Endothelial cell of hepatic sinusoid (primary cell): ENCODE measurements around the gene MSMB.

Experiments
- in situ Hi-C: cut with HindIII; loops from 2 replicates; pipeline ENCODE4 v1.10.0; 2017; ENCODE audit warnings: low sequenced_read_pairs

Gene MSMB

DNA sequence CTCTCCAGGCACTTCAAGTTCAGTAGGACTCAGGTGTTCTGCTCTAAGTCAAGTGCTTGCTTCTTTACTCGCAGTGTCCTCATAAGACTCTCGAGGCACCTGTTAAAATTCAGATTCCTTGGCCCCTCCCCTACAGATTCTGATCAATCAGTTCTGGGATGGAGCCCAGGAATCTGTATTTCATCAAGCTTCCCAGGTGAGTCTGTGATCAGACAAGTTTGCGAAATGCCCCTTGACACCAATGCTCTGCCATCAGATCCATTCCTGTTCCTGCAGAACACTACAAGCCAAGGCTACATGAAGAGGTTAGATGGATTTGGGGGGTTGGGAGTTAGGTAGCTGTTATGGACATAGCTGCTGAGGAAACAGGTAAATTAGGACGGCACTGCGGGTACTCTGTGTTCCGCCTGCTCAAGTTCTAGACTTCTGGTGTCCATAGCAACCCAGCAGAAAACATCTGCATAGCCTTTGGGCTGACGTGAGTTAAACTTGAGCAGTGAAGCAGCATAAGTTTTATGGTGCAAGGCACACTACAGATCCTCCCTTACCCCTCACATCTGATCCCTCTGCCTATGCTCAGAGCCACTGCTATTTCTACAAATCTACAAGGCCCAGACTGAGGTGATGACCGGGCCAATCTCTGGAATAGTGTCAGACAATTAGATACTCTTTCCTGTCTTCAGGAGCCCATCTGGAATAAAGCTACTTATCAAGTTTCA is 8.8 kb downstream of the MSMB start:
- in situ Hi-C loops = loop anchor here (10.0 kb wide), 1 partner anchor 58 kb away; no protein-coding TSS in a partner anchor

DNA sequence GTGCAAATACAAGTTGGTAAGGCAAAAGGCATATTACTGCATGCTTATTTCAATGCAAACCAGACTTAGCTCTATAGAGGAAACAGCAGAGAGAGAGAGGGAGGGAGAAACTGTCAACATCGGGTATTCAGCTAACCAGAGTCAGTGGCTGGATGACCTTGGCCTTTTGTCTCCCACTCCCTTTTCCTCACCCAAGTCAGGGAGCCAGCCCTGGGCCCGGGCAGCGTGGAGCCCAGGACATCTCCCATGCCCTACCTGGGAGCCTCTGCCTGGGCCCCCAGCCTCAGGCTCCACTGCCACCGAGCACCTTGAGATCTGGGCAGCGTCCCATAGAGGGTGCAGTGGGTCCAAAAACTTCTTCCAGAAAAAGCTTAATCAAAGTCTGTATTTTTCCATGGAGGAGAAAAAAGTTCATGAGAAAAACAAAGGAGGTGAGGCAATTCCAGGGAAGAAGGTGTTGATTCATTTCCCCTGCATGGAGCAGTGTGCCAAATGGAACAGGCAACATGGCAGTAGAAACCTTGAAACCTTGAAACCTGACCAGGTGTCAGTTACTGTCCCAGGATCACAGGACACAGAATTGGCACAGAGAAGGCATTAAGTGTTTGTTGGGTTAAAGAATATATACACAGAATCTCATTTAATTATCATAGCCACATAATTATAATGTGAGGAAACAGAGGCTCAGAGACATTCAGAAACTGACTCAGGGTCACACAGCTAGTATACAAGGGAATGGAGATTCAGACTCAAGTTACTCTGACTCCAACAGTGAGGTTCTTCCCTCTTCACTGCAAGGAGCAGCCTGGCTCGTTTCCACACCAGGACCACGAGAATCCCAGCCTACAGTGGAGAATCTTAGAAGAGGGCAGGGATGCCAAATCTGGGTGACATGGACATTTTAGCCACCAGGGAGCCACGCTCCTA is 9.9 kb downstream of the MSMB start:
- in situ Hi-C loops = loop anchor here (10.0 kb wide), 1 partner anchor 59 kb away; no protein-coding TSS in a partner anchor

DNA sequence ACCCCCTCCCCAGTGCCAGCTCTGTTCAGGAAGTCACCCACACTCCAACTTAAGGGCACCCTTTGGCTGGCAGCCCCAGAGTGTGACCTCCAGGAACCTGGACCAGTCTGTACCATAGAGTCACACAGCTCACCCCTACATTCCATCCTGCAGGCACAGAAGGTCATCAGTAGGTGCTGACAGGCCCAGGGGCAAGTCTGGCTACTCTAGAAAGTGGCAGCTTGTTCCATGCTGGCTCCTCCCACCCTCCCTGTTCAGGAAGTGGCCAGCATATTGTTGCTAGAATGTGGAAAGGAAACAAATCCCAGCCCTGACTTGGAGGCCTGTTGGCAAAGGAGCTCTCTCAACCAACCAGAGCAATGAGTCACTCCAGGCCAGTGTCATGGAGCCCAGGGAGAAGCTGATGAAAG is 12.5 kb downstream of the MSMB start:
- in situ Hi-C loops = loop anchor here (10.0 kb wide), 1 partner anchor 61 kb away; no protein-coding TSS in a partner anchor

DNA sequence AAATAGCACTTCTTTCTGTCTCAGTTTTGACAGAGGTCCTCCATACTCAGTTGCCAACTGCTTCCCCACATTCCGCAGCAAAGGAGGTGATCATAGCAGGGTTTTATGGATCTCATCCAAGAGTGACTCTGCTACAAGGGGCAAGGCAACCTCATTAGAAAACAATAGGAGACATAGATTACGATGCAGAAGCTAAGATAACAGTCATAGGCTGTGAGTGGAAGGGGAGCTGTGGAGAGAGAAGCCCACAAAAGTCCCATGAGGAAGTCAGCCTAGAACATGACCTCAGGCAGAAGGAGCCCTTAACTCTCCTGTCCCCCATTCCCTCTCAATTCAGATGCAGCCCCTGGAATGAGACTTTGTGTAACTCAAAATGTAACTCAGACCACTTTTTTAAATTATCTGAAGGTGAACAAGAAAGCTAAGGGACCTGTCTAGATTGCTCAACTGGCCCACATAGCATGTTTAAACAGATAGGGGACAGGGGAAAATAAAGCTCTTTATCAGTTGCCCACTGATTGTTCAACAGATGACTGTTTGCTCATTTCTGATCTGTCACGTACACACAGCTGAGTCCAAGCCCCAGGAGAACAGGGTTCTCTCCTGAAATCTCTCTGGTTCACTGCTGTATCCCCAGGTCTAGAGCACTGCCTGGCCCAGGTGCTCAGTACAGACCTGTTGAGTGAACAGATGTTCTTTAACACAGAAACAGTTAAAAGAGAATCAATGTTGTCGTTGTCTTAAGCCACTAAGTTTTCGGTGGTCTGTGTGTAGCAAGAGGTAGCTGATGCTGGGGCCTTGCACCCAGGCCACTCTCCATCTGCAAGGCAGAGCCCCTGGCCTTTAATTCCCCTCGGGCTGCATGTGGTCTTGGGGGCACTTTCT is 14.2 kb downstream of the MSMB start:
- in situ Hi-C loops = loop anchor here (10.0 kb wide), 1 partner anchor 63 kb away; no protein-coding TSS in a partner anchor

DNA sequence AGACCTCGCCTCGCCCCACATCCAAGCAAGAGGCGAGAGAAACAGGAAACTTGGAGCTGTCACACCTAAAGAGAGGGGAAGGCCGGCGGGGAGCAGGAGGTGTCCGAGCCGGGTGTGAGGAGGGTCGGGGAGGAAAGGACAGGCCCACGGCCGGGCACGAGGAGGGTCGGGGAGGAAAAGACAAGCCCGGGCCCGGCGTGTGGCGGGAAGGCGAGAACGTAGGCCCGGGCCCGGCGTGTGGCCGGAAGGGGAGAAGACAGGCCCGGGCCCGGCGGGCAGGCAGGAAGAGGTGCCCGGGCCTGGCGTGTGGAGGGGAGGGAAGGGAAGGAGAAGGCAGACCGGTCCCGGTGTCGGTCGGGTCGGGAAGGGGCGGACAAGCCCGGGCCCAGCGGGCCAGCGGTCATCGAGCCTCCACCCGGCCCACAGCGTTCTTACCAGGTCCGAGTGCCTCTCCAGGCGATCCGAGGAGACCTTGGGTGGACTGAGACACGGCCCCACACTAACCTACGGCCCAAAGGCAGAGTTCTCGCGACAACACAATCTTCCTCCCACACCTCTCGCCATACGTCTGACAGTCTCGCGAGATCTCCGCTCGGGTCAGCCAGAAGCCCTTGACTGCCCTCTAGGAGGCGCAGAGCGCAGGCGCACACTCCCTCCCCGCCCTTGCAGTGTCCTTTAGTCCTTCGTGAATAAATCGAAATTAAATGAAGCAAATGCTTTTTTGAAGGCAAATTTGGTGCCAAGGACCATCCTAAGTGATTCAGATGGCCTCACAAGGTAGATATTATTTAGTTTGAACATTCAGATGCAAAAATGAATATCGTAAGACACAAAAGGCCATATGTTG is 15.8 kb downstream of the MSMB start, which contains the start of gene NCOA4:
NCOA4 (minus strand) TSS at position 533 of the 847 bp plus-strand sequence. CDS start 13,943 bp downstream, outside the sequence.
- in situ Hi-C loops = loop anchor here (10.0 kb wide), 1 partner anchor 64 kb away; no protein-coding TSS in a partner anchor

DNA sequence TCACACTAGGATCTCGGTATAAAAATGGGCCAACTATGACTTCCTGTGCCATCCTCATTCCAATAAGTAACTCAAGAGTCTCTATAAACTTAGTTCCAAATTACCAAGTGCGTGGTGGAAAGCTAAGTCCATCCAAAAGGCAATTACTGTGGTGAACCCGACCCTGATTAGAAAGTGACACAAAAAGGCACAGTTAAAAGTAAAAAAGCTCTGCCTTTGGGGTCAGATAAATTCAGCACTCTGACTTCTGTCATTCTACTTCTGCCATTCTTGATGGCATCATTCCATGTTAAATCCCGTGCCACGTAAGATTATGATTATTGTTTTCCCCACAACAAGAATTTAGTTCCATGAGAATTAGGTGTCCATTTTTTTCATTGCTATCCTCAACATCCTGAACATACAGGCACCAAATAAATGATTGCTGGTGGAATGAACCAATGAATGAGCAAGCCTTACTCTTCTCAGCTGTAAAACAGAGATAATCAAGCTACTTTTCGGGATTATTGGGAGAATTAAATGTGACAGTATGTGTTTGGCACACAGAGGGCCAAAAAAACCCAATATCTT is 16.5 kb downstream of the MSMB start:
- in situ Hi-C loops = loop anchor here (10.0 kb wide), 1 partner anchor 65 kb away; no protein-coding TSS in a partner anchor

DNA sequence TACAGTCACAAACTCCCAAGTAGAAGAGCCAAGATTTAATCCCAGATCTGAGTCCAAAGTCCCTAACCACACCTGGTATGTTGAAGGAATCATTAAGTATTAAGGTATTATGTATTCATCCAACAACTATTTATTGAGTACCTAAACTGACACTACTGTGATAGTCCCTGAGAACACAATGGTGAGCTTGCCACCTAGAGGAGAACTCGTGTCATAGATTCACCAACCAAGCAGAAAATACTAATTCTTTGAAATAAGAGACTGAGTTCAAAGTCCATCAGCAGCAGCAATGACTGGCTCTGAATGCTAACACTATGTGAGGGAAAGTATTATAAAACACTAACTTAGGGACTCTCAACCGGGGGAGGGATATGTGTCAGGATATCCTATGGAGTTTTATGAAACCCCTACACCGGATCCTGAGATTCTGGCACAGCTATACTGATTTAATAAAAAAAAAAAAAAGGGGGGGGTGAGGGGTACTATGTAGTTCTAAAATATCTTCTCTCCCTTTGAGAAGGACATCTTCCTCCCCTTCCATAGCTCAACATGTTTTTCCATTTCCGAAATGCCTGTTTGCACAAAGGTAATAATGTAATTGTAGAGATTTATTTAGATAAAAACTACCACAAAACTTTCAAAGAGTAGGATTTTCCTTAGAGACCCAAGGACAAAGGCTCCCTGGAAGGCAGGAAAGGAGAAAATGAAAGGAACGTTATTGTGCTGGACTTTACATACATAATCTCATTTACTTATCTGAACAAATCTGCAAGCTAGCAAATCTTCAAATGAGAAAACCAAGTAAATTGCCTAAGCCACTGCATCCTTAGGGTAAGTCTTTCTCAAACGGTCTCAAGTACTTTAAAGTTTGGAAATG is 17.2 kb downstream of the MSMB start:
- in situ Hi-C loops = no loop called here

DNA sequence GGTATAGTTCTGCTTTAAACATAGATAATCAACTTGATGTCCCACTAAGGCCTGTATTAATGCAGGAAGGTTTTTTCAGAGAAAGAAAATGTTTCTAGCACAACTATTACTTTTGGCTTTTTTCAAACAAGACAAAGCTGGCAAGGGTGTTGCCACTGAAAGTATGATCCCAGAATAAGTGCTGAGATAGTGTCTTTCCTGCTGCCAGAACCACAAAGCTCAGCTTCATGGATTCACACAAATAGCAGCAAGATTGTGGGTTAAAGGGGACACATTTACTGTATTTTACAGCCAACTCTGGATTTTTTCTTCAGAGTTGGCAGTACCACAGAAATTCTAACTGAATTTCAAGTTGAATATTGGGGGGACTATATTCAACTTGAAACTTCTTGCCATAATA is 20.0 kb downstream of the MSMB start:
- in situ Hi-C loops = no loop called here

DNA sequence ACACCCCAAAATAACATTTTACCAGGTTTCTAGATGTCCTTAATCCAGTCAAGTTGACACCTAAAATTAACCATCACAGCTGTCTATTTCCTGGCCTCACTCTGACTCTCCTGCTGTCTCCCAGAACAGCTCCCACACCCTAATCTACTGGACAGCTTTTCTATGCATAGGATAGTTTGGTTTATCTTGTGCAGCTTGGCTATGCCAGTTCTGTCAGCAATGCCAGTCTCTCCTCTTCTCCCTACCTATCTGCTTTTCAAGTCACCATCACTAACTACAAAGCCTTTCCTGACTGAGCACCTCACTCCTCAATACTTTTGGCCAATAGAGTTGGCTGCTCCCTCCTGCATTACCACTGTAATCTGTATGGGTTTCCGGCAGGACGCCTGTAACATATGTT is 20.7 kb downstream of the MSMB start:
- in situ Hi-C loops = no loop called here

DNA sequence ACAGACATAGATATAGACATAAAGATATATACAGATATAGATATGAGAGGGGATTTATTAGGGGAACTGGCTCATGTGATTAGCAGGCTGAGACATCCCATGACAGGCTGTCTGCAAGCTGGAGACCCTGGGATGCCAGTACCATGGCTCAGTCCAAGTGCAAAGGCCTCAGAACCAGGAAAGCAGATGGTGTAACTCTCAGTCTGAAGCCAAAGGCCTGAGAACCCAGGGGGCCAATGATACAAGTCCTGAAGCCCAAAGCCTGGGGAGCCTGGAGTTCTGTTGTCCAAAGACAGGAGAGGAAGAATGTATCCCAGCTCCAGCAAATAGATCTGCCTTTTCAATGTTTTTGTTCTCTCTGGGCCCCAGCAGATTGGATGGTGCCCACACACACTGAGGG is 21.1 kb downstream of the MSMB start:
- in situ Hi-C loops = no loop called here

DNA sequence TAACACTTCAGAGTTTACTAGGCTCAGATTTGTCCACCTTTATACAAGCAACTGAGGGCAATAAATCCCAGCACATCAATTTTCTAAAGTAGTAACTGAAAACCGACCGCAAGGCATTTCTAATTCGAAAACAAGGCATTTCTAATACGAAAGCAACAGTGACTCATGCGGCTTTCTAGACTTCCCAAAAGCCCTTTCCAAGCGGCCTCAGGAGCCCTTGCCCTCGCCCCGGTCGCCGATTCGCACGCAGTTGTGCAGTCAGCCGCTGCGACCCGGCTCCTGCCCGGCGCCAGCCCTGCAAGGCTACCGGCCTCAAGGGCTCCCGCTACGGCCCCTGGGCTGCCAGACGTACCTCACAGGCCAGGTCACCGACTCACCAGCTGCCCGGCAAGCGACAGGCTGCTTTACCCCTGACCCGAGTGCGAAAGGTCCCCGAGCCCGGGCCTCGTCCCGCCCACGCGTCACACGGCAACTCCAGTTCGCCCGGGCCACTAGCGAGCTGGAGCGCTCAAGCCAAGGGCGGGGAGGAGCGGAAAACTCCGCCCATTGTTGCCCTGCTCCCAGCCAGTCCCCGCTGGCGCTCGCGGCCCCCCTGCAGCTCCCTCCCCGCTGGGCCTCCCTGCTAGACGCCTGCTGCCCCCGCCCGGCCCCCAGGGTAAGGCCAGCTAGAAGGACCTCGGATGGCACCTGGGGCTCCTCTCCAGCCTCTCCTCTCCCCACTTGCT is 22.9 kb downstream of the MSMB start:
- in situ Hi-C loops = no loop called here

DNA sequence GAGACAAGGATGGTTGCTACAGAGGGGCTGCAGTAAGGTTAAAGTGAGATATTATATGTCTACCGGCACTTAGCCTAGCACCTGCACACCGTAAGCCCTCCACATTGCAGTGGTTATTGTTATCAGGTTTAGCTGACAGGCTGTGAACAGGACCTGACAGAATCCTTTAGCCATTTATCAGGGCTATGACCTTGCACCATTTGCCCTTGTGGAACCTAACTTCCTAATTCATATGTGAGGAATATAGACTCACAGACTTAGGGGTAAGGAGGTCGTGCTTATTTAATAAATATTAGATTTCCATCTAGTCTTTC is 25.8 kb downstream of the MSMB start:
- in situ Hi-C loops = no loop called here

DNA sequence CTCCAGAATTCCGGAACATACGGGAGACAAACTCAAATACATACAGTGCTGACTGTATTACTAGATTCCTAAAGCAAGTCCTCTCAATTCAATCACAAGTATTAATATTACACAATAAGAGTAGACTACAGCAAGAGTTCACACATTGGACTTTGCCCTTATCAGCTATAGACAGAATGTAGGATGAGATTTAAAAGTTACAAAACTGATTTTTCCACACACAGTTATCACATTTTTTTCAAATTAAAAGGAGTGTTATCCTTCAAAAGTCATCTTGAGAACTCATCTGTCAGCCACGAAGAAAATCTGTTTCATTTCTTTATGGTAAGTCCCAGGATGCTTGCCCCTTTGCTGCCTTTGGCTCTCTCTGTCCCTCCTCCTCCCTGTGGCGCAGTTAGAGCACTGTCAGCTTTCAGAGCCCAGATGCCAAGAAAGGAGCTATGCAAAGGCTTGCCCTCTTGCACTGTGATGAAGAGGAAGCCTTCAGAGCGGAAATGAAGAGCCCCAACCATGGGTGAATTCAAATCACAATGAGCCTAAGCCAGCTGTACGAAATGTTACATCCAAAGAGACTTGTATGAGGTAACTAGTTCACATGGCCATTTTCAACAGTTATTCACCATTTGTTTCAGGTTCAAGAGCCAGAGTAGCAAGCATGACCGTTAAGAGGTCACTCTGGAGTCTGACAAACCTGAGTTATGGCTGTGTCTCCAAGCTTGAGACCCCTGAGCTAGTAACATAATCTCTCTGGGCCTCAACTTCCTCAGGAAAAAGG is 26.3 kb downstream of the MSMB start:
- in situ Hi-C loops = no loop called here

DNA sequence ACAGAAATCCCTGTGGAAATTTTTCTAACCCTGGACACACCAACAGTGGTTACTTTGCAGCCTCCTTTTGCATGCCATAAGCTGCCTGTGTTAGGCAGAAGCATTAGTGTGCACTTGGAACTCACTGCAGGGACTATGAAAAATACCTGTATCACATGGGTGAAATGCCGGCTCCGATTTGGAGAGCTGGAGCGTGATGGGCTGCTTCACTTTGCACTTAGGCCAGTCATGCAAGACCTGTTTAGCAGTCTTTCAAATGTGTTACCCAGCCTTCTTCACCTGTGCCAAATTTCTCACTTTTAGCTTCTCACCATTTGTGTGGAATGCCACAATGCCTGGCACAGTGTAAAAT is 26.9 kb downstream of the MSMB start:
- in situ Hi-C loops = no loop called here

DNA sequence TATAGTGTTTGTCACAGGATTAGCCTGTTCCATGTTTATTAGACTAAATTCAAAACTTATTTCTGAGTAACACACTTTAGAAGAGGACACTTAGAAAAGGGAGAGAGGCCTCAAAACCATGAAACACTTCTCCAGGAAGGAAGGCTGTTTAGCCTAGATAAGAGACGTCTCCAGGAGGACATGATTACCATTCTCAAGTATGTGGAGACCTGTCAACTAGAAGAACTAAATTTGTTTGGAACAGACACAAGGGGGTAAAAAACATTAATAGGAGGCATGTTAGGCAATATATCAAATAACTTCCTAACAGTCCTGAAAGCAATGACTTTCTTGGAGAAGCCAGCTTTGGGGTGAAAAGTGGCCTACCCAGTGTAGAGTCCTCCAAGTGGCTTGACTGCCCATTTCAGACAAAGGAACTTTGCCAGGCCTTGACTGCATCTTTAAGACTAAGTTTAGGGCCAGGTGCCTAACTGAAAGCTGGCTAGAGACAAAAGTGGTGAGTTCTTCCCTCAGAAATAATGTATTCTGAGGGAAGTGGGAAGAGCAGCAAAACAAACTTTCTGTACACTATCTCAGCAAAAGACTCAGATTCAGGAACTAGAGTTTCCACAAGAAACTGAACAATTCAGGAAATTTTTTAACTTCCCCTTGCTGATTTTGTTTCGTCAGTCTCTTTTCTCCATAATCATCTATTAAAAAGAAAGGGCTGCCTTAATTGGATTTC is 27.5 kb downstream of the MSMB start:
- in situ Hi-C loops = no loop called here

DNA sequence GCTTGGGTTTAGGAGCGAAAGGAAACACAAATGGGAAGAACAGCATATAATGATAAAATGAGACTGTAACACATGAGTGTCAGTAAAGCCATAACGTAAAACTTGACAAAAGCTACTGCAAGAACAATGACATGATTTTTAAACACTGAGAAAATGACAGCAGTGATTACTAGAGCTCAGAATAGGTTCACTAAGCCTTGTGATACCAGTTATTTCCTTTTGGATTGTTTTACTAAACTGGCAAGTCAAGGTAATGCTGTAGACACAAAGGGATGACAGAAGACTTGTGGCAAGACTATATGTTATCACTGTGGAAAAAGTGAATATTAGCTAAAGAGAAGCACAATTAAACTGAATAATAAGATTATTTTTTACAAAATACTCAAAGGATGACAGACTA is 28.3 kb downstream of the MSMB start:
- in situ Hi-C loops = no loop called here

DNA sequence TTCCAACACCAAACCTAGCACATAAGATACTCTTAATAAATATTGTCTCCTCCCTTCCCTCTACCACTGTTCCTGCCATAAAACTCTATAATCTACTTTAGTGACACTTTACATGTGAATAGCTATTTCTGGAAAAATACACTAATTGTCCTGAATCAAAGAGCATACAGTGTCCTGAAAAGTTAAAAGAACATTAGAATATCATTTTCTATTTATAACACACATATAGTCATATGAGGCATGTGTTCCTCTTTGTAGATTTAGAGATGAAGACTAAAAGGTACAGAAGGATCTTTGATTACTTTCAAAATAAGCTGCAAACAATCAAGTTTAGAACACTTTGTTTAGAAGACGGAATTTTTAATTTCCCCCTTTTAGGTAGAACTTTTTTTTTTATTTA is 29.3 kb downstream of the MSMB start:
- in situ Hi-C loops = no loop called here
